Neural cell (in vitro differentiated cells): ENCODE results near the gene CNTNAP3.
"Not testable (repeated sequence)": the region's sequence is repeated elsewhere in the genome, so short reads cannot be mapped to it uniquely, and the experiment has no call there.

ENCODE experiments used
- EP300 ChIP-seq: fragments of 450-650 bp; conservative IDR thresholded peaks from 2 replicates; pipeline ENCODE4 v1.6.1; 2014; ENCODE audit warnings: antibody characterized with exemption, mild to moderate bottlenecking, moderate library complexity; ENCODE audit not compliant: poor library complexity, severe bottlenecking
- EZH2 ChIP-seq: fragments of 200-600, 300-800 bp; shearing (Covaris generic), sonication (generic); IDR thresholded peaks from 2 replicates; pipeline ENCODE4 v1.6.1; 2014; ENCODE audit warnings: antibody characterized with exemption, low read length, borderline replicate concordance, mild to moderate bottlenecking; ENCODE audit not compliant: insufficient read depth, poor library complexity, severe bottlenecking
- POLR2AphosphoS5 ChIP-seq: IDR thresholded peaks from 2 replicates; pipeline ENCODE4 v1.6.1; 2012
- RAD21 ChIP-seq: fragments of 450-650 bp; conservative IDR thresholded peaks from 2 replicates; pipeline ENCODE4 v1.6.1; 2014; ENCODE audit warnings: antibody characterized with exemption, mild to moderate bottlenecking, moderate library complexity
- TAF1 ChIP-seq: IDR thresholded peaks from 2 replicates; pipeline ENCODE4 v1.6.1; 2012; ENCODE audit warnings: low read depth
- TF ChIP-seq, protein P1 (sequence below): fragments of 450-650 bp; IDR thresholded peaks from 2 replicates; pipeline ENCODE4 v1.5.1; 2014; ENCODE audit warnings: antibody characterized with exemption, mild to moderate bottlenecking, moderate library complexity; ENCODE audit not compliant: poor library complexity, severe bottlenecking

DNA sequence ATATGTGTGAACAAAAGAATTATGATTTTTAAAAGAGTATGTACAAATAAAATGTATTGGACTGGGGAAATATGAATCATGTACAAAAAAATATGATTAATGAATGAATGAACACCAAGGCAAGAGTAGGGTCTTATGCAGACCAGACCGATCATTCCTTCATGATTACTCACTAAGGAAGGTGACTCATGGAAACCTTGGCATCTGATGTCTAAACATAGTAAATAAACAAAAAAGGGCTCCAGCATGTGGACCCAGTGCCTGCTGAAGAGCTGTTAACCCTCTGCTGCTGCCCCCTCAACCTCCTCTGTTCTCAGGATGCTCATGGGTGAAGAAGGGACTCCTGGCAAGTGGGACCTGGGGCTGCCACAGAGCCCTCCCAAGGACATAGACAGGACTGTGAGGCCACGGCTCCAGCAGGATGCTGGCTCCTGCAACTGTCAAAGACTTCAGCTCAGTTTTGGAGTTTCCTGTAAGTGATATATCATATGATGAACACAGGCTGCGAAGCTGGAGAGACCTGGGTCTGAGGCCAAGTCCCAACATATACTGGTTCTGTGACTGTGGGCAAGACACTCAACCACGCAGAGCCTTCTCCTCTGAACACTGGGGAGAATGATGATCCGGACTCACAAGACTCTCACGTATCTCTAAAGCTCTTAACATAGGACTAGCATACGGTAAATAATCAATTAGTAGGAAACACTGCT lies 89.8 kb downstream of the CNTNAP3 start:
- TF ChIP-seq, protein P1, sequence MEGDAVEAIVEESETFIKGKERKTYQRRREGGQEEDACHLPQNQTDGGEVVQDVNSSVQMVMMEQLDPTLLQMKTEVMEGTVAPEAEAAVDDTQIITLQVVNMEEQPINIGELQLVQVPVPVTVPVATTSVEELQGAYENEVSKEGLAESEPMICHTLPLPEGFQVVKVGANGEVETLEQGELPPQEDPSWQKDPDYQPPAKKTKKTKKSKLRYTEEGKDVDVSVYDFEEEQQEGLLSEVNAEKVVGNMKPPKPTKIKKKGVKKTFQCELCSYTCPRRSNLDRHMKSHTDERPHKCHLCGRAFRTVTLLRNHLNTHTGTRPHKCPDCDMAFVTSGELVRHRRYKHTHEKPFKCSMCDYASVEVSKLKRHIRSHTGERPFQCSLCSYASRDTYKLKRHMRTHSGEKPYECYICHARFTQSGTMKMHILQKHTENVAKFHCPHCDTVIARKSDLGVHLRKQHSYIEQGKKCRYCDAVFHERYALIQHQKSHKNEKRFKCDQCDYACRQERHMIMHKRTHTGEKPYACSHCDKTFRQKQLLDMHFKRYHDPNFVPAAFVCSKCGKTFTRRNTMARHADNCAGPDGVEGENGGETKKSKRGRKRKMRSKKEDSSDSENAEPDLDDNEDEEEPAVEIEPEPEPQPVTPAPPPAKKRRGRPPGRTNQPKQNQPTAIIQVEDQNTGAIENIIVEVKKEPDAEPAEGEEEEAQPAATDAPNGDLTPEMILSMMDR, result not testable (repeated sequence)
- TF ChIP-seq POLR2AphosphoS5, EZH2, RAD21, EP300, TAF1: not testable (repeated sequence)
